H1 (cell line): ENCODE measurements around the gene LPIN2. TPM values are rescaled to one million over a fixed set of nuclear protein-coding genes. Genes with fewer than 3 reads are reported as not detected.

Experiments used
- CBX8 ChIP-seq: fragments of 300-800, 300-1000 bp; sonication (generic); IDR thresholded peaks from 2 replicates; pipeline ENCODE4 v1.7.1; 2016; ENCODE audit warnings: low read depth, low read length, borderline replicate concordance
- CHD2 ChIP-seq: IDR thresholded peaks from 2 replicates; pipeline ENCODE4 v1.6.1; 2012; ENCODE audit warnings: low read length, improper control_type of control experiment
- CTBP2 ChIP-seq: IDR thresholded peaks from 2 replicates; pipeline ENCODE4 v1.7.0; 2011; ENCODE audit warnings: borderline replicate concordance, mild to moderate bottlenecking, moderate library complexity, mixed read lengths, low read length; ENCODE audit not compliant: insufficient read depth, insufficient read length
- KDM4A ChIP-seq: IDR thresholded peaks from one replicate; pipeline ENCODE4 v1.7.1; 2012; ENCODE audit warnings: low read depth, mild to moderate bottlenecking, moderate library complexity, low read length, inconsistent platforms; ENCODE audit not compliant: severe bottlenecking
- polyA plus RNA-seq, 7 experiments: library from polyadenylated mRNA; depleted of rRNA in 3 of 7; stranded (reverse) in 5 of 7; unstranded in 2 of 7; fragments of >200 nt in 5 of 7; fragments of 200-250 nt in 2 of 7; gene quantifications; 1 replicate in 5 of 7; 2 replicates in 1 of 7; 4 replicates in 1 of 7; pipeline versions ENCODE4 v1.2.1 to v1.2.3, GENCODE V29; 2011 to 2013; ENCODE audit warnings: missing spikeins in 2 of 7, mixed read lengths in 2 of 7
- total RNA-seq: library from RNA; stranded (reverse); fragmentation: NEBNext Ultra II Directional; extraction: Animal tissue kit (Norgen Biotek cat#: 25700); gene quantifications from 2 replicates; pipeline ENCODE4 v1.2.1, GENCODE V29; 2021

LPIN2 gene
- total and polyA plus RNA-seq, 2 of the 8 experiments (the other 6 are each of a cell fraction or from before 2014, with no cell fraction given): 7.4 to 14.2 TPM

DNA sequence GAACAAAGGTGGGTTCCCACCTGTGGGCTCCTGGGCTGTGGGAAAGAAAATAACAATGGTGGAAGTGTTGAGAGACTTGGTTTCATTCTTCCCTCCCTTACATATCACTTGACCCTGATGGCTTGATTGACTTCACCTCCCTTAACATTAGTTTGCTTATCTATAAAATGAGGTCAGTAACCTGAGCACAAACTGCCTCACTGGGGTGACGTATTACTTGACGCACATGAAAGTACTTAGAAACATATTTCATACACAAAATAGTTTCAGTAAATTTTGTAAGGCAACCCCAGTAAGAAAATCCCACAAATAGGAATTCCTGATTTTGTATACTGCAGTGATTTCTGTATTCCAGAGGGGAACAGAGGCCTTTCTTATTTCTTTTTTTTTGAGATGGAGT is 29.4 kb upstream of the LPIN2 start (continued):
- TF ChIP-seq CTBP2 (no peak), CBX8 (no peak), KDM4A (no peak), CHD2 (no peak)
